Stimulated activated CD4-positive, alpha-beta T cell treated with anti-CD3 and anti-CD28 coated beads, TNF-alpha, amount 100 ng/mL, for 4 hours (primary cell): Measurements from ENCODE around the gene LIN52.

Experiments
- DNase-seq, 3 experiments: peaks; one replicate each; pipeline ENCODE4 v3.0.0-alpha.2; 2020; ENCODE audit warnings: low read depth in 3 of 3

Gene LIN52

GRCh38 chr14:74084277-74085046, at the start of gene LIN52, which contains the start of gene ALDH6A1:
TSS of gene LIN52 (plus strand) at chr14:74084956. CDS start at chr14:74084975, 19 bp downstream.
TSS of gene ALDH6A1 (minus strand) at chr14:74084453. CDS start at chr14:74084394, 59 bp downstream.
- DNase-seq: peak; percentile 99 to 100 (median 100)

GRCh38 chr14:74035556-74035955, 49.2 kb upstream of the LIN52 start:
- no peak for DNase-seq

- no peak for DNase-seq
These were observed 46.5 kb upstream of the LIN52 start for GRCh38 chr14:74038020-74038859.

- no peak for DNase-seq
These were observed 42.5 kb upstream of the LIN52 start for GRCh38 chr14:74042296-74042695.

- no peak for DNase-seq
These were observed 39.2 kb upstream of the LIN52 start for GRCh38 chr14:74045522-74045921.

GRCh38 chr14:74048281-74048680, 36.5 kb upstream of the LIN52 start:
- no peak for DNase-seq

- no peak for DNase-seq
These were observed 34.8 kb upstream of the LIN52 start for GRCh38 chr14:74049876-74050495.

GRCh38 chr14:74062809-74063150, 22.0 kb upstream of the LIN52 start:
- DNase-seq: no peak

- DNase-seq: no peak
These were observed 20.3 kb upstream of the LIN52 start for GRCh38 chr14:74064426-74064825.

- DNase-seq: no peak
These were observed 19.9 kb upstream of the LIN52 start for GRCh38 chr14:74064883-74065282.

GRCh38 chr14:74065746-74066575, 18.8 kb upstream of the LIN52 start:
- DNase-seq: no peak

GRCh38 chr14:74077401-74077800, 7.4 kb upstream of the LIN52 start:
- no peak for DNase-seq

GRCh38 chr14:74080820-74081460, 3.8 kb upstream of the LIN52 start:
- no peak for DNase-seq

- DNase-seq: no peak
These were observed 3.3 kb upstream of the LIN52 start for GRCh38 chr14:74081491-74081890.

GRCh38 chr14:74083161-74083560, 1.6 kb upstream of the LIN52 start:
- no peak for DNase-seq

GRCh38 chr14:74083784-74084276, 926 bp upstream of the LIN52 start:
- no peak for DNase-seq

- DNase-seq: no peak
These were observed 386 bp downstream of the LIN52 start for GRCh38 chr14:74085047-74085637.

- no peak for DNase-seq
These were observed 1.1 kb downstream of the LIN52 start for GRCh38 chr14:74085828-74086227.

- DNase-seq: no peak
These were observed 4.7 kb downstream of the LIN52 start for GRCh38 chr14:74089251-74090020.

GRCh38 chr14:74105381-74105780, 20.6 kb downstream of the LIN52 start:
- no peak for DNase-seq
